Fibroblast of the conjunctiva (primary cell): ENCODE measurements around the gene IL25.
"Not testable (repeated sequence)": the region's sequence is repeated elsewhere in the genome, so short reads cannot be mapped to it uniquely, and the experiment has no call there.

Source experiments
- DNase-seq: peaks from one replicate; pipeline ENCODE4 v3.0.0-alpha.2; 2010; ENCODE audit warnings: low read depth

IL25 gene

GRCh38 chr14:23376482-23377197 lies 4.0 kb downstream of the IL25 start, which contains the start of gene CMTM5:
Gene CMTM5, plus strand, starts transcription at chr14:23377046. Its CDS starts 206 bp downstream, at chr14:23377252.
- no peak for DNase-seq

GRCh38 chr14:23377198-23377550 lies 4.6 kb downstream of the IL25 start:
- DNase-seq, result no peak

- DNase-seq, result no peak
These were observed 5.3 kb downstream of the IL25 start for GRCh38 chr14:23377573-23378563.

GRCh38 chr14:23378612-23379220 lies 6.1 kb downstream of the IL25 start:
- DNase-seq, result no peak

- DNase-seq, result no peak
These were observed 7.0 kb downstream of the IL25 start for GRCh38 chr14:23379366-23380196.

- no peak for DNase-seq
These were observed 7.7 kb downstream of the IL25 start for GRCh38 chr14:23380197-23380914.

- DNase-seq, result no peak
These were observed 8.4 kb downstream of the IL25 start for GRCh38 chr14:23380976-23381375.

GRCh38 chr14:23381871-23382270 lies 9.3 kb downstream of the IL25 start:
- DNase-seq, result no peak

GRCh38 chr14:23382276-23382675 lies 9.7 kb downstream of the IL25 start:
- no peak for DNase-seq

GRCh38 chr14:23382731-23383440 lies 10.3 kb downstream of the IL25 start:
- DNase-seq, result no peak

GRCh38 chr14:23384364-23385080 lies 11.9 kb downstream of the IL25 start:
- DNase-seq, result no peak

GRCh38 chr14:23385244-23385641 lies 12.6 kb downstream of the IL25 start:
- DNase-seq, result no peak

- DNase-seq, result no peak
These were observed 13.1 kb downstream of the IL25 start for GRCh38 chr14:23385642-23386265.

GRCh38 chr14:23386266-23386657 lies 13.7 kb downstream of the IL25 start:
- DNase-seq, result not testable (repeated sequence)

GRCh38 chr14:23386999-23387398 lies 14.4 kb downstream of the IL25 start:
- no peak for DNase-seq

- no peak for DNase-seq
These were observed 15.6 kb downstream of the IL25 start for GRCh38 chr14:23387916-23388882.

GRCh38 chr14:23388996-23389395 lies 16.4 kb downstream of the IL25 start:
- no peak for DNase-seq

- no peak for DNase-seq
These were observed 16.8 kb downstream of the IL25 start for GRCh38 chr14:23389396-23389795.
